ENCODE measurements around the gene LMO1. TPM values are rescaled to one million over a fixed set of nuclear protein-coding genes. Genes with fewer than 3 reads are reported as not detected.

The LMO1 gene
- total RNA-seq, 4 donors from 2014 or later: not detected

GRCh38 chr11:8261291-8261690, 2.4 kb downstream of the LMO1 start:
- no peaks in the 10 kb centered on the region for H3K9me3 ChIP-seq
- no peak for TF ChIP-seq POLR2A (IDR thresholded peaks at IDR 0.05)
- TF ChIP-seq, protein P1, sequence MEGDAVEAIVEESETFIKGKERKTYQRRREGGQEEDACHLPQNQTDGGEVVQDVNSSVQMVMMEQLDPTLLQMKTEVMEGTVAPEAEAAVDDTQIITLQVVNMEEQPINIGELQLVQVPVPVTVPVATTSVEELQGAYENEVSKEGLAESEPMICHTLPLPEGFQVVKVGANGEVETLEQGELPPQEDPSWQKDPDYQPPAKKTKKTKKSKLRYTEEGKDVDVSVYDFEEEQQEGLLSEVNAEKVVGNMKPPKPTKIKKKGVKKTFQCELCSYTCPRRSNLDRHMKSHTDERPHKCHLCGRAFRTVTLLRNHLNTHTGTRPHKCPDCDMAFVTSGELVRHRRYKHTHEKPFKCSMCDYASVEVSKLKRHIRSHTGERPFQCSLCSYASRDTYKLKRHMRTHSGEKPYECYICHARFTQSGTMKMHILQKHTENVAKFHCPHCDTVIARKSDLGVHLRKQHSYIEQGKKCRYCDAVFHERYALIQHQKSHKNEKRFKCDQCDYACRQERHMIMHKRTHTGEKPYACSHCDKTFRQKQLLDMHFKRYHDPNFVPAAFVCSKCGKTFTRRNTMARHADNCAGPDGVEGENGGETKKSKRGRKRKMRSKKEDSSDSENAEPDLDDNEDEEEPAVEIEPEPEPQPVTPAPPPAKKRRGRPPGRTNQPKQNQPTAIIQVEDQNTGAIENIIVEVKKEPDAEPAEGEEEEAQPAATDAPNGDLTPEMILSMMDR (IDR thresholded peaks at IDR 0.05): no peak
- TF ChIP-seq EP300 (IDR thresholded peaks at IDR 0.05): no peak
- H3K27ac ChIP-seq: no peak overlapping the region
- peaks cover 0 to 20% (median 9%) of the 10 kb centered on the region in 4 donors for H3K4me1 ChIP-seq
- peaks cover 0 to 42% of the 10 kb centered on the region in 2 donors for H3K27me3 ChIP-seq
- no peak overlapping the region for H3K4me3 ChIP-seq
- WGBS, 2 donors: 84 to 100% methylated on average over 2 of the region's 2 CpGs
- H3K36me3 ChIP-seq: no peaks in the 10 kb centered on the region
- no peak for DNase-seq (ENCODE audit: low spot score in 2 of 2)

GRCh38 chr11:8260202-8260966, 3.3 kb downstream of the LMO1 start:
- Histone ChIP-seq H3K27ac (no peak overlapping the region), H3K36me3 (no peaks in the 10 kb centered on the region), H3K4me1 (peaks cover 0 to 20% (median 9%) of the 10 kb centered on the region in 4 donors), H3K9me3 (no peaks in the 10 kb centered on the region), H3K27me3 (peaks cover 0 to 33% of the 10 kb centered on the region in 2 donors), H3K4me3 (no peak overlapping the region)
- TF ChIP-seq POLR2A (IDR thresholded peaks at IDR 0.05): no peak
- TF ChIP-seq, protein P1 (IDR thresholded peaks at IDR 0.05): no peak
- no peak for TF ChIP-seq EP300 (IDR thresholded peaks at IDR 0.05)
- 89 to 90% methylated on average over 20 of the region's 20 CpGs for WGBS, 2 donors
- DNase-seq (ENCODE audit: low spot score in 2 of 2): no peak

DNA sequence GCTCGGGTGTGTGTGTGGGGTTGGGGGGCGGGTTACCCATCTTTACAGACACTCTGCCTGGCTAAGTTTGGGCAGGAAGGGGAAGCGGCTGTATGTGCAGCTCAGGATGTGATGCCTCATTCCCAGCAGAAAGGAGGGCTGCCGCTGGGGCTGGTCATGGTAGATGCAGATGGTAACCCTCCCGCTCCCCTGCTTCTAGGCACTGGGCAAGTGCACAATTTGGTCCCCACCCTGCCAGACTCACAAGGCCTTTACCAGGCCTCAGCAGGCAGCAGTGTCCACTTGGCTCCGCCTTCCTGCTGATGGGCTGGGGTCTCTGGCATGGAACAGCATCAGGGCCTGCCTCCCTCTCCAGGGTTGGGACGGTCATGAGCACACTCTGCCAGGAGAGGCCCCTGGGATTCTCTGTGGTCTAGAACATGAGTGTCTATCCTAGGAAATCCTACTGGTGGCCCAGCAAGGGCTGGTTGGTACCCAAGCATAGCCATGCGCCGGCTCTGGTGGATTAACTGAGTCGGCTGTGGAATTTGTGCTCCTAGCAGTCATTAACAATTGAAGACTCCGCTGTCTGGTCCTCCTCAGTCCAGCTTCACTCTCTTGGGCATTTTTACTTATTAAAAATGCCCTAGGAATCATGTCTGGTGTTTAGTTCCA, 4.2 kb downstream of the LMO1 start:
- Histone ChIP-seq H3K36me3 (no peaks in the 10 kb centered on the region), H3K4me3 (no peak overlapping the region), H3K27ac (no peak overlapping the region), H3K27me3 (peaks cover 0 to 26% of the 10 kb centered on the region in 2 donors), H3K9me3 (no peaks in the 10 kb centered on the region), H3K4me1 (peaks cover 0 to 20% (median 9%) of the 10 kb centered on the region in 4 donors)
- 72 to 89% methylated on average over 9 to 11 of the region's 11 CpGs for WGBS, 2 donors
- TF ChIP-seq, protein P1 (IDR thresholded peaks at IDR 0.05): no peak
- no peak for TF ChIP-seq EP300 (IDR thresholded peaks at IDR 0.05)
- no peak for TF ChIP-seq POLR2A (IDR thresholded peaks at IDR 0.05)
- DNase-seq (ENCODE audit: low spot score in 2 of 2): no peak

DNA sequence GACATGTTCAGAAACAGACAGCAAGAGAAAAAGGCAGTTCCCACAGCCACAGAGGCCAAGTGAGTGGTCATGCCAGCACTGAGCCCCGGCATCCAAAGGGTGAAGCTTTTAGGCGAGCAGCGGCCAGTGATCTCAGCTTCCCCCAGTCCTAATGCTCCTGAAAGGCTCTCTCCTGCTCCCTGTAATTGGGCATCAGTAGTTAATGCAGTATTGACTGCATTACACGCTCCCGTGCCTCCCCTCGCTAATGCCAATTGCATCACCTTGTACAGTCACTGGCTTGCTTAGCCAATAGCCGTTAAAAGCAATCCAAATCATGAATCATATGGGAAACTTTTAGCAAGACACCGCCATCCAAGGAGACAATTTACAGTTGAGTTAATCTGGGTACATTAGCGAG, 4.9 kb downstream of the LMO1 start:
- no peak overlapping the region for H3K27ac ChIP-seq
- H3K9me3 ChIP-seq: no peaks in the 10 kb centered on the region
- 76% methylated on average over 9 of the region's 9 CpGs for WGBS, 2 donors
- no peak for TF ChIP-seq EP300 (IDR thresholded peaks at IDR 0.05)
- TF ChIP-seq, protein P1 (IDR thresholded peaks at IDR 0.05): no peak
- no peak for TF ChIP-seq POLR2A (IDR thresholded peaks at IDR 0.05)
- peaks cover 0 to 20% of the 10 kb centered on the region in 2 donors for H3K27me3 ChIP-seq
- peaks cover 0 to 15% (median 9%) of the 10 kb centered on the region in 4 donors for H3K4me1 ChIP-seq
- DNase-seq (ENCODE audit: low spot score in 2 of 2): no peak
- no peak overlapping the region for H3K4me3 ChIP-seq
- H3K36me3 ChIP-seq: no peaks in the 10 kb centered on the region

DNA sequence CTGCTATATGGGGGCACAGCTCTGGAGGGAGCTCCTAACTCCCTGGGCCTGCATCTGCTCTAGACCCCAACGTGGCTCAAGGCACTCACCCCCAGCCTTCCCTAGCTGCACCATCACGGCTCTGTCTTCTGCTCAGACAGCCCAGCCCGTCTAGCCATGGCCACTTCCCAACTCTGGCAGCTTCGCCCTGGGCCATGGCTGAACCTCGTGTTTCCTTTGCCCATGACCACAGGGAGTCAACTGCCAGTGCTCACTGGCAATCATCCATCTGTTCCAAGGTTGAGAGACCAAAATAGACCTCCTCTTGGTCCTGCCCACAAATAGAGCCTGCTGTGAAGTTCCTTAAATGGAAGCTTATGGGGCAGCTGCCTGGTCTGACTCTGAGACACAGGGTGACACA, 5.4 kb downstream of the LMO1 start:
- Histone ChIP-seq H3K36me3 (no peaks in the 10 kb centered on the region), H3K27ac (no peak overlapping the region), H3K4me1 (peaks cover 0 to 10% (median 7%) of the 10 kb centered on the region in 4 donors), H3K9me3 (no peaks in the 10 kb centered on the region), H3K27me3 (peaks cover 0 to 20% of the 10 kb centered on the region in 2 donors), H3K4me3 (no peak overlapping the region)
- 64 to 75% methylated on average over 5 of the region's 5 CpGs for WGBS, 2 donors
- TF ChIP-seq, protein P1 (IDR thresholded peaks at IDR 0.05): no peak
- TF ChIP-seq EP300 (IDR thresholded peaks at IDR 0.05) (no peak), POLR2A (IDR thresholded peaks at IDR 0.05) (no peak)
- no peak for DNase-seq (ENCODE audit: low spot score in 2 of 2)
